Neuron (in vitro differentiated cells): ENCODE measurements around the gene TBC1D8B.
"Not testable (repeated sequence)": the region's sequence is repeated elsewhere in the genome, so short reads cannot be mapped to it uniquely, and the experiment has no call there.

ENCODE experiments used
- H2AFZ ChIP-seq: one replicate; pipeline ENCODE4 v1.6.1; 2013; ENCODE audit warnings: low read depth, mild to moderate bottlenecking, inconsistent platforms, low read length, moderate library complexity
- H3K27me3 ChIP-seq: one replicate; pipeline ENCODE4 v1.6.1; 2013; ENCODE audit warnings: low read length; ENCODE audit not compliant: insufficient read depth
- H3K36me3 ChIP-seq: one replicate; pipeline ENCODE4 v1.6.1; 2013; ENCODE audit warnings: low read length; ENCODE audit not compliant: insufficient read depth
- H3K4me1 ChIP-seq: one replicate; pipeline ENCODE4 v1.6.1; 2013; ENCODE audit warnings: low read length; ENCODE audit not compliant: insufficient read depth
- H3K4me3 ChIP-seq: 2 replicates; pipeline ENCODE4 v1.5.1; 2013; ENCODE audit warnings: mild to moderate bottlenecking, low read length, moderate library complexity
- H3K9me3 ChIP-seq: one replicate; pipeline ENCODE4 v1.6.1; 2013; ENCODE audit warnings: low read length

Gene TBC1D8B

GRCh38 chrX:106863697-106864096 is 61.2 kb downstream of the TBC1D8B start:
- Histone ChIP-seq H3K36me3 (no peaks in the 10 kb centered on the region), H3K4me3 (no peak overlapping the region), H3K4me1 (no peaks in the 10 kb centered on the region), H3K27me3 (peaks cover 4% of the 10 kb centered on the region), H2AFZ (no peak overlapping the region), H3K9me3 (no peaks in the 10 kb centered on the region)

GRCh38 chrX:106872796-106873195 is 70.3 kb downstream of the TBC1D8B start:
- H3K36me3 ChIP-seq, H3K27me3 ChIP-seq, H3K4me1 ChIP-seq, H3K9me3 ChIP-seq, H3K4me3 ChIP-seq, H2AFZ ChIP-seq: not testable (repeated sequence)

GRCh38 chrX:106874075-106874474 is 71.6 kb downstream of the TBC1D8B start:
- Histone ChIP-seq H3K9me3 (no peaks in the 10 kb centered on the region), H3K4me3 (no peak overlapping the region), H3K36me3 (no peaks in the 10 kb centered on the region), H2AFZ (no peak overlapping the region), H3K27me3 (no peaks in the 10 kb centered on the region), H3K4me1 (no peaks in the 10 kb centered on the region)

GRCh38 chrX:106875151-106875550 is 72.7 kb downstream of the TBC1D8B start:
- H3K27me3 ChIP-seq: no peaks in the 10 kb centered on the region
- H2AFZ ChIP-seq: no peak overlapping the region
- no peaks in the 10 kb centered on the region for H3K9me3 ChIP-seq
- H3K4me1 ChIP-seq: no peaks in the 10 kb centered on the region
- no peaks in the 10 kb centered on the region for H3K36me3 ChIP-seq
- H3K4me3 ChIP-seq: no peak overlapping the region

GRCh38 chrX:106889468-106889867 is 87.0 kb downstream of the TBC1D8B start:
- no peak overlapping the region for H2AFZ ChIP-seq
- no peaks in the 10 kb centered on the region for H3K9me3 ChIP-seq
- H3K36me3 ChIP-seq: no peaks in the 10 kb centered on the region
- no peak overlapping the region for H3K4me3 ChIP-seq
- no peaks in the 10 kb centered on the region for H3K27me3 ChIP-seq
- H3K4me1 ChIP-seq: no peaks in the 10 kb centered on the region

- Histone ChIP-seq H3K36me3 (no peaks in the 10 kb centered on the region), H3K27me3 (no peaks in the 10 kb centered on the region), H2AFZ (no peak overlapping the region), H3K9me3 (no peaks in the 10 kb centered on the region), H3K4me1 (no peaks in the 10 kb centered on the region), H3K4me3 (no peak overlapping the region)
Measured at GRCh38 chrX:106891762-106892460, 89.4 kb downstream of the TBC1D8B start.

GRCh38 chrX:106894392-106894909 is 92.0 kb downstream of the TBC1D8B start:
- Histone ChIP-seq H3K4me1 (no peaks in the 10 kb centered on the region), H3K27me3 (no peaks in the 10 kb centered on the region), H3K36me3 (no peaks in the 10 kb centered on the region), H3K9me3 (no peaks in the 10 kb centered on the region), H3K4me3 (no peak overlapping the region), H2AFZ (no peak overlapping the region)

GRCh38 chrX:106894978-106895452 is 92.5 kb downstream of the TBC1D8B start:
- H3K27me3 ChIP-seq: no peaks in the 10 kb centered on the region
- H2AFZ ChIP-seq: no peak overlapping the region
- no peaks in the 10 kb centered on the region for H3K9me3 ChIP-seq
- no peaks in the 10 kb centered on the region for H3K4me1 ChIP-seq
- H3K4me3 ChIP-seq: no peak overlapping the region
- no peaks in the 10 kb centered on the region for H3K36me3 ChIP-seq

GRCh38 chrX:106897259-106897658 is 94.8 kb downstream of the TBC1D8B start:
- no peak overlapping the region for H3K4me3 ChIP-seq
- no peaks in the 10 kb centered on the region for H3K4me1 ChIP-seq
- no peaks in the 10 kb centered on the region for H3K9me3 ChIP-seq
- H3K27me3 ChIP-seq: no peaks in the 10 kb centered on the region
- H2AFZ ChIP-seq: no peak overlapping the region
- H3K36me3 ChIP-seq: no peaks in the 10 kb centered on the region

- no peak overlapping the region for H2AFZ ChIP-seq
- H3K9me3 ChIP-seq: no peaks in the 10 kb centered on the region
- no peaks in the 10 kb centered on the region for H3K27me3 ChIP-seq
- no peak overlapping the region for H3K4me3 ChIP-seq
- H3K4me1 ChIP-seq: no peaks in the 10 kb centered on the region
- H3K36me3 ChIP-seq: no peaks in the 10 kb centered on the region
Measured at GRCh38 chrX:106898462-106898861, 96.0 kb downstream of the TBC1D8B start.

GRCh38 chrX:106899276-106899675 is 96.8 kb downstream of the TBC1D8B start:
- no peaks in the 10 kb centered on the region for H3K36me3 ChIP-seq
- no peak overlapping the region for H3K4me3 ChIP-seq
- no peaks in the 10 kb centered on the region for H3K27me3 ChIP-seq
- no peaks in the 10 kb centered on the region for H3K4me1 ChIP-seq
- no peak overlapping the region for H2AFZ ChIP-seq
- no peaks in the 10 kb centered on the region for H3K9me3 ChIP-seq

- no peaks in the 10 kb centered on the region for H3K27me3 ChIP-seq
- no peak overlapping the region for H3K4me3 ChIP-seq
- no peaks in the 10 kb centered on the region for H3K36me3 ChIP-seq
- no peak overlapping the region for H2AFZ ChIP-seq
- H3K4me1 ChIP-seq: no peaks in the 10 kb centered on the region
- H3K9me3 ChIP-seq: no peaks in the 10 kb centered on the region
Measured at GRCh38 chrX:106899841-106900240, 97.4 kb downstream of the TBC1D8B start.

GRCh38 chrX:106901341-106901740 is 98.9 kb downstream of the TBC1D8B start:
- Histone ChIP-seq H2AFZ (no peak overlapping the region), H3K4me3 (no peak overlapping the region), H3K9me3 (no peaks in the 10 kb centered on the region), H3K36me3 (no peaks in the 10 kb centered on the region), H3K4me1 (no peaks in the 10 kb centered on the region), H3K27me3 (no peaks in the 10 kb centered on the region)

GRCh38 chrX:106901781-106902219 is 99.3 kb downstream of the TBC1D8B start:
- Histone ChIP-seq H3K9me3 (no peaks in the 10 kb centered on the region), H3K36me3 (no peaks in the 10 kb centered on the region), H3K4me1 (no peaks in the 10 kb centered on the region), H2AFZ (no peak overlapping the region), H3K27me3 (peaks cover 1% of the 10 kb centered on the region), H3K4me3 (no peak overlapping the region)
